ENCODE results near the gene CNOT10.
"Not testable (repeated sequence)": the region's sequence is repeated elsewhere in the genome, so short reads cannot be mapped to it uniquely, and the experiment has no call there.

The CNOT10 gene

GRCh38 chr3:32778389-32778788 is 93.4 kb downstream of the CNOT10 start:
- DNase-seq, result no peak

DNA sequence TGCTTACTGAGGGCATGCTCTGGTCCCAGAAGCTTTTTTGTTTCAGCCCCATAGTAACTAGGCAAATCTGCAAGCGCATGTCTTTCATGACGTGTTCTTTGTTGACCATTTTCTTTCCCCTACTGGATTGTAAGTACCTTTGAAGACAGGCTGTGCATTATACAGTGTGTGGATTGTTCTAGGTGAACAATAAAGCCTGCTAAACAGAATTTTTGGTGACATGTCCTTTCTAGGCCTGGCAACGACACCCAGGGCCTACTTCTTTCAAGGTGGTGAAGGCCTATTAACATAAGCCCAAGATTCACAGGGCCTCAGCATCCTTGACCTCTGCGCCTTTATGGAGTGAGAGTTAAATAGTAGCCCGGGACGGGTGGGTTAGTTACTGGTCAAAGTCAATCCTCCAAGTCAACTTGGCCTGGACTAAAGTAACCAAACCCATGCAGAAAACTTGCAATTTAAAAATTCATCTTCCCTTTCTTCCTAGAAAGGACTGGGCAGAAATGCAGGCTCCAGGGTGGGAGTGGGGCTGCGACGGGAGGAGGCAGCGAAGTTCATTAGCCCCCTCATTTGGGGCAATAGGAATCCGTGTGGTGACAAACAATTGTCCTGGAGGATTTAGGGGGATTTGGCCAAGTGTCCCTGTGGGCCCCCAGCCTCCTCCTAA is 95.2 kb downstream of the CNOT10 start:
- DNase-seq, result no peak

GRCh38 chr3:32780735-32781210 is 95.8 kb downstream of the CNOT10 start:
- no peak for DNase-seq

DNA sequence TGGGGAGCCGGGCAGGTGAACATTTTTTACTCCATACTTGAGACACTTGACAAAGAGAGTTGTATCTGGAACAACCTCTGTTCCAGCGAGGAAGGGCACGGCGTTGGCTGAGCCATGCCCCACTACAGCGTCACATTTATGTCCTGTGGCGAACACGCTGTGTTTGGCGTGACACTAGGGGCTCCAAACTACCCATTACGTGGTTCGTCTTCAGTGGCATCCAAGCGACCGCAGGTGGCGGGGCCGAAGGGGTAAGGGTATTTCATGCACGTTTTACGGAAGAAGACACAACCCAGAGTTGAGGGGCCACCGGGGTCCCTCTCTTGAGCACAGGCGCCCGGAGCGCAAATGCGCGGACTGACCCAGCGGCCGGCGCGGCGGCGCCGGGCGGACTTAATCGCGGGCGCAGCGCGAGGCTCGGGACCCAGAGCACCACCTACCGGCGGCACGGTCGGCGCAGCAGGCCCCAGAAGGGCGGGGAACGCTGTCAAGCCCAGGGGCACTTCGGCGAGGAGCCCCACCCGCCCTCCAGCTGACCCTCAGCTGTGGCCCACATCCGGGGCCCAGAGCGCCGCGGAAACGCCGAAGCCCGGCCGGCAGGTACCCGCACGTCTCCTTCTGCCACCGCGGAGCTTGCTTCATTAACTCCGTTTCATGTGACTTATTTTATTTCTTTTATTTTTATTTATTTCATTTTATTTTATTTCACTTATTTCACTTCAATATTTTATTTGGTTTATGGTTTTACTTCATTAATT is 96.4 kb downstream of the CNOT10 start:
- peak; percentile 61 for DNase-seq

DNA sequence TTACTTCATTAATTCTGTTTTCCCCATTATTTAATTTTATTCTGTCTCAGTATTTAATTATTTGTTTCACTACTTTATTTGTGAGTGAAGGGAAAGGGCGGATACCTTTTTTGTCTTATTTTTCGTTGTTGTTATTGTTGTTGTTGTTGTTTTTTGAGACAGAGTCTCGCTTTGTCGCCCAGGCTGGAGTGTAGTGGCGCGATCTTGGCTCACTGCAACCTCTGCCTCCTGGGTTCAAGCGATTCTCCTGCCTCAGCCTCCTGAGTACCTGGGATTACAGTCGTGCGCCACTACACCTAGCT is 96.9 kb downstream of the CNOT10 start:
- DNase-seq, result not testable (repeated sequence)

DNA sequence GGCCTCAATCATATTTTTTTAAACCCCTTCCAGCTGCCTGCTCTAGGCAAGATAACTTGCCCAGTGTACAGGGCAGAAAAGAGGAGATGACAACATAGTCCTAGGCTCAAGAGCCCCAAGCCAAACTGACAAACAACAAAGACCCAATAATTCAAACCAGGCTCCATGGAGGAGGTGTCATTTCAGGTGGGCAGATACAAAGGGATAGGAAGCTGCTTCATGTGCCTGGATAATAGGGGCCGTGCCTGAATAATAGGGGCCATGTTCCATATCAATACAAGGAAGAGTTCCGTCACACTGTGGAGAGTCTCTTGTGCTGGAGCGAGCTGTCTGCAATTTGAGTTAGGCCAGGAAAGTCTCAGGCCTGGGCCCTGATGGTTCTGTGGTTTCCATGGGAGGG is 97.4 kb downstream of the CNOT10 start:
- no peak for DNase-seq

GRCh38 chr3:32791833-32792232 is 106.8 kb downstream of the CNOT10 start:
- no peak for DNase-seq

GRCh38 chr3:32794487-32795308 is 109.7 kb downstream of the CNOT10 start:
- no peak for DNase-seq

- DNase-seq, result not testable (repeated sequence)
Observed at GRCh38 chr3:32796384-32796950, 111.5 kb downstream of the CNOT10 start.

DNA sequence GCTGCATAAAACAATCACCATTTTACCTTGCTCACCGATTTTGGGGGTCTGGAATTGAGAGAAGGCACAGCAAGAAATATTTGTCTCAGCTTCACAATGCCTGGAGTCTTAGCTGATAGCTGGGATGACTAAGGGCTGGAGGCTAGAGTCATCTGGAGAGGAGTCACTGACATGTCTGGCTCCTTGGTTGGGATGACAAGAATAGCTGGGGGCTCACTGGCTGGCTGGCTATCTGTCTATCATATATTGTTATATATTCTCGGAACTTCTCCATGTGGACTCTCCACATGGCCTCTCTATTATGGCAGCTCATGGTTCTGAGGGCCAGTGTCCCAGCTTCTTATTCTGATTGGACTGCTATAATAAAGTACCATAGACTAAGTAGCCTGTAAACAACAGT is 112.8 kb downstream of the CNOT10 start:
- no peak for DNase-seq

DNA sequence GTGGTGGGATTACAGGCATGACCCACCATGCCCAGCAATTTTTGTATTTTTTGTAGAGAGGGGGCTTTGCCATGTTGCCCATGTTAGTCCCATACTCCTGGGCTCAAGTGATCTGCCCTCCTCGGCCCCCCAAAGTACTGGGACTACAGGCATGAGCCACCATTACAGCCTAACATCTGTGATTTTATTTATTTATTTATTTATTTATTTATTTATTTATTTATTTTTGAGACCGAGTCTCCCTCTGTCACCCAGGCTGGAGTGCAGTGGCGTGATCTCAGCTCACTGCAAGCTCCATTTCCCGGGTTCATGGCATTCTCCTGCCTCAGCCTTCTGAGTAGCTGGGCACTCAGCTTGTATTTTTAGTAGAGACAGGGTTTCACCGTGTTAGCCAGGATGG is 116.5 kb downstream of the CNOT10 start:
- DNase-seq, result not testable (repeated sequence)

GRCh38 chr3:32813180-32813579 is 128.2 kb downstream of the CNOT10 start:
- peak; percentile 40 for DNase-seq

DNA sequence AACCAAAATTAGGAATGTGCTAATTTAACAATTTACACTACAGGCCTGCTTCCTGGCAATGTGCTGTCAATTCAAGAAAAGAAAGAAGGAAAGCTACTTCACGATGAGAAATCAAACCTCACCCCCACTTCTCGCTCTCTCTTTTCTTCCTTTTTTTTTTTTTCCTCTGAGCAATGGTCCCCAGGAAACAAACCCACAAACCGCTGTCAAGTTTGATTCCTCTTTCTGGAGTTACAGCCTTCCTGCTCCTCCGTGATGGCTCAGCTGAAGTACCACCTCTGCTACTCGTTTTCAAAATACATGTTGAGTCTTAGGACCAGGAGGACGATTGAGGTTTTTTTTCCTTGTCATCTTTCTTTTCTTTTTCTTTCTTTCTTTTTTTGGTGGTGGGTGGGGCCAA is 129.4 kb downstream of the CNOT10 start:
- no peak for DNase-seq

GRCh38 chr3:32815841-32816438 is 131.0 kb downstream of the CNOT10 start:
- no peak for DNase-seq

GRCh38 chr3:32816439-32817256 is 131.7 kb downstream of the CNOT10 start:
- DNase-seq, result no peak

DNA sequence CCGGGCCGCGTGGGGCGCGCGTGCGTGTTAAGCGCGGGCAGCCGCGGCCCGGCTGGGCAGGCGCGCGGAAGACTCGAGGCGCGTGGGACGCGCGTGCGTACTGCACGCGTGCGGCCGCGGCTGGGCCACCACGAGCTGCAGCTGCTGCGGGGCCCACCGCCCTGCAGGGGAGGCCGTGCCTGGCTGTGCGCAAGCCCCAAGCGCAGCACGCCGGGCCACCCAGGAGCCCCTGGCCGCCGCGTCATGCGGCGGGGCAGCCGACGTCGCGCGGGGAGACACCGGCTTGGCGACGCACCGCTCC is 132.2 kb downstream of the CNOT10 start:
- no peak for DNase-seq

- no peak for DNase-seq
Observed at GRCh38 chr3:32817558-32818228, 132.7 kb downstream of the CNOT10 start, which contains the start of gene TRIM71. Gene TRIM71 (plus strand): TSS chr3:32817997. CDS start chr3:32818081, 84 bp downstream.

DNA sequence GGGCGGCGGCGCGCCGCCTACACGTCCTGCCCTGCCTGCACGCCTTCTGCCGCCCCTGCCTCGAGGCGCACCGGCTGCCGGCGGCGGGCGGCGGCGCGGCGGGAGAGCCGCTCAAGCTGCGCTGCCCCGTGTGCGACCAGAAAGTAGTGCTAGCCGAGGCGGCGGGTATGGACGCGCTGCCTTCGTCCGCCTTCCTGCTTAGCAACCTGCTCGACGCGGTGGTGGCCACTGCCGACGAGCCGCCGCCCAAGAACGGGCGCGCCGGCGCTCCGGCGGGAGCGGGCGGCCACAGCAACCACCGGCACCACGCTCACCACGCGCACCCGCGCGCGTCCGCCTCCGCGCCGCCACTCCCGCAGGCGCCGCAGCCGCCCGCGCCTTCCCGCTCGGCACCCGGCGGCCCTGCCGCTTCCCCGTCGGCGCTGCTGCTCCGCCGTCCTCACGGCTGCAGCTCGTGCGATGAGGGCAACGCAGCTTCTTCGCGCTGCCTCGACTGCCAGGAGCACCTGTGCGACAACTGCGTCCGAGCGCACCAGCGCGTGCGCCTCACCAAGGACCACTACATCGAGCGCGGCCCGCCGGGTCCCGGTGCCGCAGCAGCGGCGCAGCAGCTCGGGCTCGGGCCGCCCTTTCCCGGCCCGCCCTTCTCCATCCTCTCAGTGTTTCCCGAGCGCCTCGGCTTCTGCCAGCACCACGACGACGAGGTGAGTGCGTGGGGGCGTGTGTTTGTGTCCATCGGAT is 133.4 kb downstream of the CNOT10 start:
- DNase-seq, result no peak

GRCh38 chr3:32818970-32819511 is 134.1 kb downstream of the CNOT10 start:
- no peak for DNase-seq

DNA sequence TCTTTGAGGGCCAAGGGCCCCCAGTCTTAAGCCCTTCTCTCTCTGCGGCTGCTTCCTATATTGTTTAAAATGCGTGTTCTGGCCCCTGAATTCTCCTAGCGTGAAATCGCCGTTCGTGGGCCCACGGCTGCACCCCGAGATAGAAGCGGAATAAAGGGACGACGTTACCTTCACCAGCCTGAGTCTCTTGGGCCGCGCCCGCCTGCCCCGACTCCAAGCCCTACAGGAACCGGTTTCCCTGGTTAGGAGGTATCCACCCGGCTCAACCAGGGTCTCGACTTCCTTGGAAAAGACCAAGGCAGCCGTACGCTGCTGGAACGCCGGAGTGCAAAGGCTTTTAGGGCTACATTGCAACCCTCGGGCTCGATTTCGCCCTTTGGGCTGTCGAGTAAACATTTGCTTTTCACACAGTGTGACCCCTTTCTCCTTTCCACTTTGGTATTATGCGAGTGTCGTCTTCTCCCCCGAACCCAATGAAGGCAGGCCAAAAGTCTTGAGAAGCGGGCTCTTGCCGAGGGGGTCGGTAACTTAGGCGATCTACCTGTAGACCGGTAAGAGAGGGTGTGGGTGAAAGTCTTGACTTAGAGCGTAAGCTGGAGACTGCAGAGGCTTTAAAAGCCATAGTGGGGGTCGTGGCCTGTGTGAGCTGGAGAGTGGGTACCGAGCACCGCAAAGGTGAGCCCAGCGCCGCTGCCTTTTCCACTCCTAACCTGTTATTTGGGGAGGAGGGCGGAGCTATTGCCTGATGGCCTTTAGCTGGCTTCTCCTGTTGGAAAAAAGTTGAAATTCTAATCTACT is 134.8 kb downstream of the CNOT10 start:
- DNase-seq, result no peak

Data from NCI-H2227 treated with DMSO at 0.1 percent for 48 hours (cell line).